ENCODE data around the gene MRPS26. TPM values are rescaled to one million over a fixed set of nuclear protein-coding genes. Genes with fewer than 3 reads are reported as not detected.

Gene MRPS26
- total RNA-seq, 1 donor from 2014 or later, result 57.5 TPM

DNA sequence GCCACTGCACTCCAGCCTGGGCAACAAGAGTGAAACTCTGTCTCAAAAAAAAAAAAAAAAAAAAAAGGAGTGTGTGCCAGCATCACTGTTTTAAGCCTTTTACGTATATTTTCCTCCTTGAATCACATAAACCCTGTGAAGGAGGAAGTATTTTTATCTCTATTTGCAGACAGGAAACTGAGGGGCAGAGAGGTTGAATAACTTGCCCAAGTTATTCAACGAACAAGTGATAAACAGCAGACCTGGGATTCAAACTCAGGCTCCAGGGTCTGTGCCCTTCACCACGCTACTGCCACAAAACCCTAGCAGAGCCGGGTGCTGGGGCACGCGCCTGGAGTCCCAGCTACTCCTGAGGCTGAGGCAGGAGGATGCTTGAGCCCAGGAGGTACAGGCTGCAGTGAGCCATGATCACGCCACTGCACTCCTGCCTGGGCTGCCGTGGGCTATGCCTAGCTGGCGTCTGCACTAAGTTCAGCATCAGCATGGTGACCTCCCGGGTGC is 48.1 kb downstream of the MRPS26 start:
- DNase-seq, result no peak
- no peak for ATAC-seq
- intact Hi-C loops (cut with micrococcal nuclease), result no loop called here

DNA sequence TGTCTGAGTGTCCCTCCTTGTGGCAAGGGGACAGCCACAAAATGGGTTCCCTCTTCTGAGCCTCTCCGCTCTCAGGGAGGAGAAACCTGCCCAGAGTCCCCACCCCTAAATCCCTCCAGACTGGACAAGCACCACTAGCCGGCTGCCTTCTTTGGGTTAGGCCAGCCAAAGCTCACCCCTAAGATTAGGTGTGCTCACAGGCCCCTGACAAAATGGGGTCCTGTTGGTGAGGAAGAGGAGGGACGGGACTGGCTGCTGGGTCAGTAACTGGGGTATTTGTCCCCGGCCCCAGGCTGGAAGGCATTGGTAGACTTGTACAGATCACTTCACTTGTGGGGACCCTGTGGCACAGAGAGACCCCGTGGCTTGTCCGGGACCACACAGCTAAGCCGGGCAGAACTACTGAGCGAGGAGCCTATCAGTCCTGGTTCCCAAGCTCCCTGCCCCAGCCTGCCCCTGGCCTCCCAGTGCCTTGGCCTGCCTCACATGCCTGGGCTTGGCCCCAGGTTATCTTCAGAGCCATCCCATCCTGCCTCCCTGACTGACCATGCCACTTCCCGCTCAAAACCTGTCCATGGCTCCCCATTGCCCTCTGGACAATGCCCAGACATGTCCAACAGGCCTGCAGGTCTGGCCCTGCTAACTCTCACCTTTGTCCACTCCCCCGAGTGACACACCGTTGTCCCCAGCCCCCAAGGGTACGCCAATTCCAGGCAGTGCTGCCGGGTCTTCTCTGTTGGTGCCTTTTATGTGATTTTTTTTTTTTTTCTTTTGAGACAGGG is 49.2 kb downstream of the MRPS26 start:
- intact Hi-C loops (cut with micrococcal nuclease), result no loop called here
- no peak for DNase-seq
- ATAC-seq, result no peak

Other genes with a start within 250 kb of the MRPS26 start
- 1.7 TPM for gene CPXM1, start 245.4 kb upstream of the MRPS26 start, total RNA-seq
- gene C20orf141, start 231.1 kb upstream of the MRPS26 start, total RNA-seq, result not detected
- gene TMEM239, start 229.7 kb upstream of the MRPS26 start, total RNA-seq, result not detected
- 10.2 TPM for gene PCED1A, start 205.4 kb upstream of the MRPS26 start, total RNA-seq
- gene VPS16, start 205.3 kb upstream of the MRPS26 start, total RNA-seq, result 15.8 TPM
- 26.5 TPM for gene PTPRA, start 172.6 kb upstream of the MRPS26 start, total RNA-seq
- not detected for gene GNRH2, start 2.4 kb upstream of the MRPS26 start, total RNA-seq
- not detected for gene OXT, start 25.6 kb downstream of the MRPS26 start, total RNA-seq
- gene AVP, start 38.7 kb downstream of the MRPS26 start, total RNA-seq, result not detected
- 29.1 TPM for gene FASTKD5, start 113.8 kb downstream of the MRPS26 start, total RNA-seq
- 2.9 TPM for gene UBOX5, start 113.8 kb downstream of the MRPS26 start, total RNA-seq
- gene LZTS3, start 127.5 kb downstream of the MRPS26 start, total RNA-seq, result 17.6 TPM
- 37.2 TPM for gene DDRGK1, start 158.6 kb downstream of the MRPS26 start, total RNA-seq
- 17.2 TPM for gene ITPA, start 163.4 kb downstream of the MRPS26 start, total RNA-seq
- gene SLC4A11, start 193.1 kb downstream of the MRPS26 start, total RNA-seq, result 0.82 TPM